Neural cell (in vitro differentiated cells): ENCODE data around the gene MACIR.

ENCODE experiments used
- CTCF ChIP-seq: fragments of 450-650 bp; IDR thresholded peaks from 2 replicates; pipeline ENCODE4 v1.5.1; 2014; ENCODE audit warnings: antibody characterized with exemption, mild to moderate bottlenecking, moderate library complexity; ENCODE audit not compliant: poor library complexity, severe bottlenecking
- EZH2 ChIP-seq: fragments of 200-600, 300-800 bp; shearing (Covaris generic), sonication (generic); IDR thresholded peaks from 2 replicates; pipeline ENCODE4 v1.6.1; 2014; ENCODE audit warnings: antibody characterized with exemption, low read length, borderline replicate concordance, mild to moderate bottlenecking; ENCODE audit not compliant: insufficient read depth, poor library complexity, severe bottlenecking
- MXI1 ChIP-seq: fragments of 450-650 bp; conservative IDR thresholded peaks from 2 replicates; pipeline ENCODE4 v1.6.1; 2014; ENCODE audit warnings: antibody characterized with exemption, mild to moderate bottlenecking; ENCODE audit not compliant: poor library complexity, severe bottlenecking
- POLR2AphosphoS5 ChIP-seq: IDR thresholded peaks from 2 replicates; pipeline ENCODE4 v1.6.1; 2012
- RAD21 ChIP-seq: fragments of 450-650 bp; conservative IDR thresholded peaks from 2 replicates; pipeline ENCODE4 v1.6.1; 2014; ENCODE audit warnings: antibody characterized with exemption, mild to moderate bottlenecking, moderate library complexity
- SMC3 ChIP-seq: fragments of 450-650 bp; conservative IDR thresholded peaks from 2 replicates; pipeline ENCODE4 v1.6.1; 2014; ENCODE audit warnings: antibody characterized with exemption, mild to moderate bottlenecking, moderate library complexity; ENCODE audit not compliant: poor library complexity
- TAF1 ChIP-seq: IDR thresholded peaks from 2 replicates; pipeline ENCODE4 v1.6.1; 2012; ENCODE audit warnings: low read depth

DNA sequence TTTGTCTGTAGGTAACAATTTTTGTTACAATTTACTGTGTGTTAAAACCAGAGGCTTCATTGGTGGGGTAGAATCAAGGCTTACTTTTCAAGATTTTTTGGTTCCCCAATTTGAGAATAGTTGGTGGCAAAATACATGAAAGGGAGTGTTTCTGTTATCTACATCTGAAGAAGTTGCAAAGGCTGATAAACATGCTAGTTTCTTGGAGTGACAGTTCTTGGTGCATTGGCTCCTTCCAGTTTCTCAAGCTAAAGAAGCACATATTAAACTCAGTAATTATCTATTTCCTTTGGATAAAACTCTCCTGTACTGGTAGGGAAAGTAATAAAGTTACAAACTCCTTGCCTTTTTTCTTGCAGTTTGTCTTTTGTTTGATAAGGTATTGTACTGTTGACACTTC lies 5.9 kb downstream of the MACIR start:
- TF ChIP-seq SMC3 (no peak), POLR2AphosphoS5 (no peak), CTCF (no peak), MXI1 (no peak), TAF1 (no peak), EZH2 (no peak), RAD21 (no peak)
